ENCODE measurements around the gene OGFRL1. TPM values are rescaled to one million over a fixed set of nuclear protein-coding genes. Genes with fewer than 3 reads are reported as not detected.

OGFRL1 gene
- total and polyA plus RNA-seq, 9 of the 15 experiments (the other 6 are each of a cell fraction or from before 2014, with no cell fraction given): 0.01 to 0.07 (median 0.03) TPM

DNA sequence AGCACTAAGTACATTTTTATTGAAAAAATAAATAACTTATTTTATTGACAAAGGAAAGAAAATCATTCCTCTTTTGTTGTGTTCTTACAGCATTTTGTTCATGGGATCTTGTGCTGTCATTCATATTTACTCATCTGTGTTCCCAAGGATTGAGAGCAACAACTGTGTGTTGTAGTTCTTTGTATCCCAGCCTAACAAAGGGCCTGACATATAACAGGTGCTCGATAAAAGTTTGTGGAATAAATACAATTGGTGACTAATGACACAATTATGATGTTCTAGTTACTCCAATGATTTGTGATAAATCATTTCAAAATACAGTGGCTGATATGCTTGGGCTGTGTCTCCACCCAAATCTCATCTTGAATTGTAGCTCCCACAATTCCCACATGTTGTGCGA lies 7.9 kb upstream of the OGFRL1 start (continued):
- no peak for TF ChIP-seq HOMEZ (CRISPR knock-in tag; IDR thresholded peaks at IDR 0.05)

DNA sequence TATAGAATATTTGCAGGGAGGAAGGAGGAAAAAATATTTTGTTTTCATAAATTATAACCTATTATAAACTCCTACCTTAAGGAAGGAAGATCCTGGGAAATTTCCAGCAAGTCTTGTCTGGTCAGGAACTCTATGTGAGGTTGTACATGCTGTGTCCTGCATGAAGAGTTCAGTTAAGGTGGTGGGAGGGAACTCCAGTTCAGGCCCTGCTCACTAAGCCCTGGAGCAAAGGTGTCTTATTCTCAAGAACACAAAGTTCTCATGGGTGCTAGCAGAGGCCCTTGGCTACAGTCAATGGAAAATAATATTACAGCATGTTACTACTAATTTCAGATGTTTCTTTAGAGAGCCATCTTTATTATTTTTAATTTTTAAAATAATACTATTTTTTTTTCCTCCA lies 3.8 kb upstream of the OGFRL1 start:
- no TSS peak for BruUV-seq (replicated peaks)
- POLR2A ChIA-PET: no interaction called here

More for the DNA sequence above, 3.8 kb upstream of the OGFRL1 start:
- no peaks in the 10 kb centered on the region for H3K9me3 ChIP-seq (replicated peaks; ENCODE audit: control insufficient read depth, insufficient read depth, low read depth, low read length)
- no peak overlapping the region for H3K4me3 ChIP-seq
- peaks cover 0 to 4% of the 10 kb centered on the region in 2 experiments; a peak in 1 of 5 replicates for H3K4me1 ChIP-seq (replicated peaks in 1 of 2; ENCODE audit: control insufficient read depth in 2 of 2, insufficient read depth in 2 of 2, low read length in 2 of 2)
- H4K20me1 ChIP-seq (replicated peaks; ENCODE audit: control insufficient read depth, insufficient read depth, low read length): no peaks in the 10 kb centered on the region
- no peak overlapping the region for H3K4me2 ChIP-seq (ENCODE audit: insufficient read depth, low read length)
- H3K9me1 ChIP-seq (ENCODE audit: control insufficient read depth, insufficient read depth, low read length): no peaks in the 10 kb centered on the region
- in situ Hi-C loops (cut with MboI) (no loop called here), intact Hi-C loops (cut with micrococcal nuclease) (no loop called here)
- H3K36me3 ChIP-seq (ENCODE audit: control insufficient read depth, insufficient read depth, low read length): no peaks in the 10 kb centered on the region
- TF ChIP-seq, protein P1, sequence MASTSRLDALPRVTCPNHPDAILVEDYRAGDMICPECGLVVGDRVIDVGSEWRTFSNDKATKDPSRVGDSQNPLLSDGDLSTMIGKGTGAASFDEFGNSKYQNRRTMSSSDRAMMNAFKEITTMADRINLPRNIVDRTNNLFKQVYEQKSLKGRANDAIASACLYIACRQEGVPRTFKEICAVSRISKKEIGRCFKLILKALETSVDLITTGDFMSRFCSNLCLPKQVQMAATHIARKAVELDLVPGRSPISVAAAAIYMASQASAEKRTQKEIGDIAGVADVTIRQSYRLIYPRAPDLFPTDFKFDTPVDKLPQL (IDR thresholded peaks at IDR 0.05; ENCODE audit: extremely low read depth, insufficient read length): no peak
- no peak for TF ChIP-seq DDX20 (tag; IDR thresholded peaks at IDR 0.05; ENCODE audit: low read depth)
- no peak for TF ChIP-seq LEF1 (IDR thresholded peaks at IDR 0.05)
- no peak for TF ChIP-seq NFXL1 (CRISPR knock-in tag; IDR thresholded peaks at IDR 0.05)
- TF ChIP-seq SRSF3 (IDR thresholded peaks at IDR 0.05; ENCODE audit: insufficient read depth, low read length): no peak
- TF ChIP-seq C11orf30 (IDR thresholded peaks at IDR 0.05; ENCODE audit: low read depth): no peak
- no peak for TF ChIP-seq XRCC5 (IDR thresholded peaks at IDR 0.05; ENCODE audit: low read depth, low read length)
- no peak for TF ChIP-seq NELFE (IDR thresholded peaks at IDR 0.05; ENCODE audit: insufficient read depth, insufficient read length)
- no peak for TF ChIP-seq PKNOX1 (IDR thresholded peaks at IDR 0.05)
- no peak for TF ChIP-seq ZNF707 (CRISPR knock-in tag; conservative IDR thresholded peaks at IDR 0.05)
- TF ChIP-seq IRF2 (CRISPR knock-in tag; IDR thresholded peaks at IDR 0.05): no peak
- no peak for TF ChIP-seq STAT5B (CRISPR knock-in tag; IDR thresholded peaks at IDR 0.05)
- no peak for TF ChIP-seq HMBOX1 (IDR thresholded peaks at IDR 0.05)
- no peak for TF ChIP-seq MNT (conservative IDR thresholded peaks at IDR 0.05)
- TF ChIP-seq ZNF79 (CRISPR knock-in tag; IDR thresholded peaks at IDR 0.05; ENCODE audit: low read depth): no peak
- H3K9ac ChIP-seq (ENCODE audit: insufficient read depth in 1 of 2, low read depth in 2 of 2, low read length in 2 of 2): no peak overlapping the region
- no peak overlapping the region for H2AFZ ChIP-seq (ENCODE audit: low read depth, low read length)
- H3K79me2 ChIP-seq (ENCODE audit: control insufficient read depth, insufficient read depth, low read length): no peaks in the 10 kb centered on the region
- FAIRE-seq (no peak), DNase-seq (ENCODE audit: extremely low read depth in 1 of 4, low spot score in 3 of 4) (no peak), ATAC-seq (no peak)
- no peak overlapping the region for H3K27ac ChIP-seq (ENCODE audit: extremely low read depth, low read depth, low read length)
- CTCF ChIA-PET (ENCODE audit: low intra/inter-chr PET ratio): no interaction called here
- H3K27me3 ChIP-seq (ENCODE audit: control insufficient read depth in 2 of 2, insufficient read depth in 2 of 2, low read length in 2 of 2): no peaks in the 10 kb centered on the region
